Sigmoid colon (tissue), 4 donors: Measurements from ENCODE around the gene ADCY6.

Experiments
- EP300 ChIP-seq, 4 donors: sonication (generic); formaldehyde crosslinking; IDR thresholded peaks; one replicate each; pipeline ENCODE4 v1.6.1; 2017; ENCODE audit warnings: antibody characterized with exemption in 4 of 4
- POLR2A ChIP-seq, 2 donors: fragments of 450-650 bp; IDR thresholded peaks; one replicate each; pipeline ENCODE4 v1.6.1; 2016; ENCODE audit warnings: antibody characterized with exemption in 2 of 2, mild to moderate bottlenecking in 2 of 2, moderate library complexity in 2 of 2
- TF ChIP-seq, protein P1 (sequence below), 4 experiments: fragments of 450-650 bp in 3 of 4; fragments of 200-600 bp in 1 of 4; IDR thresholded peaks; one replicate each; pipeline ENCODE4 v1.5.1; 2016 to 2019; ENCODE audit warnings: antibody characterized with exemption in 4 of 4, mild to moderate bottlenecking in 3 of 4, moderate library complexity in 2 of 4

DNA sequence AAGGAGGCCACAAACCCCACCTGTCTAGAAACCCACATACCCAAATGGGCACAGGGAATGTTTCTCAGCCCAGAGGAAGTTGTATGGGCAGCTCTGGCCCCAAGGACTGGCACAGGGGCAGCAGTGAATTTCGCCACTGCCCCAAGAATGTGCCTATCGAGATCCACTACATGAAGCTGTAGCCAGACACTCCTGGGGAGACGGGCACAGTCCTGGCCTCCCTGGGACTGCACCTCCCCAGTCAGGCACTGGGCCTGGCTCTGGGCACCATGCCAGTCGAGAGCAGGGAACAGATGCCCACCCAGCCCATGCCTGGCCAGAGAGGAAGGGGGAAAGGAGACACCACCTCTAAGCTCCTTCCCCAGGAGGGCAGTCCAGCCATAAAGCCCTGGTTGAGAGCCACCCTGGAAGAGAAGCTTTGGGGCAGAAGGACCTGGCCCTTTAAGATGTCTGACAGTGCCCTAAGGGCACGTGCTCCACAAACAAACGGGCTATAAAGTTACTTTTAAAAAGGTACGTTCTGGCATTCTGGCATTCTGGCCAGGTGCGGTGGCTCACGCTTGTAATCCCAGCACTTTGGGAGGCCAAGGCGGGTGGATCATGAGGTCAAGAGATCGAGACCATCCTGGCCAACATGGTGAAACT lies 8.4 kb downstream of the ADCY6 start:
- TF ChIP-seq EP300 (IDR thresholded peaks at IDR 0.05), result no peak
- TF ChIP-seq, protein P1, sequence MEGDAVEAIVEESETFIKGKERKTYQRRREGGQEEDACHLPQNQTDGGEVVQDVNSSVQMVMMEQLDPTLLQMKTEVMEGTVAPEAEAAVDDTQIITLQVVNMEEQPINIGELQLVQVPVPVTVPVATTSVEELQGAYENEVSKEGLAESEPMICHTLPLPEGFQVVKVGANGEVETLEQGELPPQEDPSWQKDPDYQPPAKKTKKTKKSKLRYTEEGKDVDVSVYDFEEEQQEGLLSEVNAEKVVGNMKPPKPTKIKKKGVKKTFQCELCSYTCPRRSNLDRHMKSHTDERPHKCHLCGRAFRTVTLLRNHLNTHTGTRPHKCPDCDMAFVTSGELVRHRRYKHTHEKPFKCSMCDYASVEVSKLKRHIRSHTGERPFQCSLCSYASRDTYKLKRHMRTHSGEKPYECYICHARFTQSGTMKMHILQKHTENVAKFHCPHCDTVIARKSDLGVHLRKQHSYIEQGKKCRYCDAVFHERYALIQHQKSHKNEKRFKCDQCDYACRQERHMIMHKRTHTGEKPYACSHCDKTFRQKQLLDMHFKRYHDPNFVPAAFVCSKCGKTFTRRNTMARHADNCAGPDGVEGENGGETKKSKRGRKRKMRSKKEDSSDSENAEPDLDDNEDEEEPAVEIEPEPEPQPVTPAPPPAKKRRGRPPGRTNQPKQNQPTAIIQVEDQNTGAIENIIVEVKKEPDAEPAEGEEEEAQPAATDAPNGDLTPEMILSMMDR (IDR thresholded peaks at IDR 0.05), result no peak
- no peak for TF ChIP-seq POLR2A (IDR thresholded peaks at IDR 0.05)
